ENCODE data around the gene HEBP2. TPM values are rescaled to one million over a fixed set of nuclear protein-coding genes. Genes with fewer than 3 reads are reported as not detected.

The HEBP2 gene
- total RNA-seq, 1 experiment from 2014 or later = 51.6 TPM

GRCh38 chr6:138440758-138441357 is 36.8 kb downstream of the HEBP2 start (continued):
- no peak for TF ChIP-seq REST (IDR thresholded peaks at IDR 0.05; ENCODE audit: low read depth)
- TF ChIP-seq CBX3 (IDR thresholded peaks at IDR 0.05; ENCODE audit: low read depth) = no peak
- TF ChIP-seq ZFX (IDR thresholded peaks at IDR 0.05) = no peak
- TF ChIP-seq POLR2A (IDR thresholded peaks at IDR 0.05; ENCODE audit: borderline replicate concordance, extremely low read depth, insufficient read depth, insufficient read length) = no peak
- no peak for TF ChIP-seq MAX (IDR thresholded peaks at IDR 0.05)
- TF ChIP-seq CEBPB (IDR thresholded peaks at IDR 0.05; ENCODE audit: low read depth) = no peak

- Histone ChIP-seq H4K20me1 (ENCODE audit: insufficient read depth) (no peaks in the 10 kb centered on the region), H3K4me1 (ENCODE audit: control insufficient read depth in 1 of 2, insufficient read depth in 2 of 2, low read length in 2 of 2) (peaks cover 0 to 13% of the 10 kb centered on the region in 2 experiments; a peak in 1 of 4 replicates), H2AFZ (ENCODE audit: low read depth, low read length, poor library complexity, severe bottlenecking) (no peak overlapping the region), H3K4me3 (replicated peaks in 1 of 2; ENCODE audit: low read depth in 1 of 2, low read length in 2 of 2) (no peak overlapping the region), H3K9me2 (ENCODE audit: insufficient read depth) (no peaks in the 10 kb centered on the region), H3K79me2 (ENCODE audit: insufficient read depth, low read length) (no peaks in the 10 kb centered on the region), H3K27ac (ENCODE audit: low read depth, low read length) (no peak overlapping the region), H3K4me2 (ENCODE audit: low read length) (no peak overlapping the region), H3K36me3 (ENCODE audit: control insufficient read depth in 1 of 2, insufficient read depth in 2 of 2, low read length in 2 of 2) (0 out of 4 replicates have a peak, but pooled peaks cover 0 to 2% of the 10 kb centered on the region in 2 experiments), H3K9me3 (ENCODE audit: control insufficient read depth in 1 of 2, insufficient read depth in 1 of 2, low read depth in 1 of 2, low read length in 2 of 2) (no peaks in the 10 kb centered on the region), H3K9ac (ENCODE audit: low read length) (no peak overlapping the region), H3K27me3 (ENCODE audit: insufficient read depth, low read length) (no peaks in the 10 kb centered on the region)
- no peak for ATAC-seq
- CTCF ChIA-PET = no interaction called here
- TF ChIP-seq JUND (IDR thresholded peaks at IDR 0.05) (no peak), POLR2A (IDR thresholded peaks at IDR 0.05; ENCODE audit: borderline replicate concordance, extremely low read depth, insufficient read depth, insufficient read length) (no peak), POLR2AphosphoS5 (IDR thresholded peaks at IDR 0.05; ENCODE audit: low read depth, low read length) (no peak), EGR1 (IDR thresholded peaks at IDR 0.05; ENCODE audit: low read depth) (no peak)
- POLR2A ChIA-PET = no interaction called here
- RAD21 ChIA-PET (ENCODE audit: low non-redundant PET in 1 of 2, low total read pairs in 2 of 2, uncharacterized antibody in 2 of 2, unreplicated experiment in 2 of 2) = no interaction called here
- DNase-seq (ENCODE audit: low read depth, low spot score) = no peak
- BruUV-seq (replicated peaks) = no TSS peak
- intact Hi-C loops (cut with micrococcal nuclease) = no loop called here
These were observed 37.9 kb downstream of the HEBP2 start for GRCh38 chr6:138441965-138442364.
